GM13977 (cell line): Measurements from ENCODE around the gene CDC6.
A peak's percentile ranks its signal among the peaks of the same experiment; 100 is the strongest.

Experiments used
- DNase-seq: peaks from one replicate; pipeline ENCODE4 v3.0.0; 2012; ENCODE audit warnings: low spot score
- CTCF ChIP-seq: IDR thresholded peaks from 2 replicates; pipeline ENCODE4 v1.5.1; 2012; ENCODE audit warnings: mild to moderate bottlenecking, control low read depth; ENCODE audit not compliant: insufficient read depth; ENCODE audit errors: extremely low read depth, missing control alignments
- in situ Hi-C: fragments of 300-500 bp; cut with MboI; formaldehyde crosslinking; loops from one replicate; pipeline ENCODE4 v1.12.0; 2022; ENCODE audit warnings: low sequenced_read_pairs, low pct_unique_long_range_greater_than_20kb, mixed read lengths, inconsistent platforms; ENCODE audit not compliant: unreplicated experiment

Gene CDC6

DNA sequence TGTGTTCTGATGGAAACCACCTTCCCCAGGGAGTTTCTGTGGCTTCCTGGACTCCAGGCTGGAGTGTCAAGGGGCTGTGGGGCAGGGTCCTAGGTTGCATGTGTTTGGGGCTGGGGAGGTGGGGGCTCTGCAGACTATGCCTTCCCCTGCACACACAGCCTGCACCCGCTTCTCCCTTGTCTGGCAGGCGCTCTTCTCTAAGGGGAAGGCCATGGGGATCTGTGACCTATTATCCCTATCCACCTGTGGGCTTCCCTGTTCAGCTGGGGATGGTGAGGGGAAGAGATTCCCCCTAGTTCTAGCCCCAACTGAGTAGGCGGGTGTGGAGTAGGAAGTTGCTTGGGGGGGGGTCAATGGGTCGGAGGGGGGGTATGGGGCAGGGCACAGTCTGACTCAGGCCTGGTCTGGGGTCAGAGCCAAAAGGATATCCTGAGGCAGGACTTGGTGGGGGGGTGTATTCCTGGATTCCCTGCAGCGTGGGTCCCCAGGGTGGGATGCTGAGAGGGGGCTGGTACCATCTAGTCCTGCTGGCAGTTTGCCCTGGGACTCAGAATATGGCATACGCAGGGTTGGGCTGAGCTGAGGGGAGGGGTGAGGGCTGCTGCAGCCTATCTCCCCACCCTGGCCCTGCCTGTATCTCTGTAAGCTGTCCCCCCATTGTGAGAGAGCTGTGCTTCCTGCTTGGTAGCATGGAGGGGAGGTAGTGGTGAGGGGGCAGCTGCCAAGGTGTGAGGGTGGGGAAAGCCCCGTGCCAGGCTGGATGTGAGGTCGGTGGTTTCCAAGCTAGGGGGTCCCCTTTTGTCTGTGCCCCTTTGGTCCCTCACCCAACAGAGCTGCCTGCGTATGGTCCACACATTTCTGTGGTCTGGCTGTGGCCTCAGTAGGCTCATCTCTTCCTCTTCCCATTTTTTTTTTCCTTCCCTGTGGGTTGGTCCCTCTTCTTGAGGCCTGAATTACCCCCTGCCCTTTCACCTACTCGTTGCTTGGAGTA lies 36.0 kb downstream of the CDC6 start:
- in situ Hi-C loops: no loop called here
- no peak for DNase-seq
- no peak for TF ChIP-seq CTCF

- in situ Hi-C loops: no loop called here
- no peak for TF ChIP-seq CTCF
- DNase-seq: peak; percentile 79
These were observed 37.7 kb downstream of the CDC6 start for GRCh38 chr17:40325156-40326013.

- peak; percentile 64 for DNase-seq
- in situ Hi-C loops: no loop called here
- TF ChIP-seq CTCF: no peak
These were observed 38.5 kb downstream of the CDC6 start for GRCh38 chr17:40326014-40326831.

DNA sequence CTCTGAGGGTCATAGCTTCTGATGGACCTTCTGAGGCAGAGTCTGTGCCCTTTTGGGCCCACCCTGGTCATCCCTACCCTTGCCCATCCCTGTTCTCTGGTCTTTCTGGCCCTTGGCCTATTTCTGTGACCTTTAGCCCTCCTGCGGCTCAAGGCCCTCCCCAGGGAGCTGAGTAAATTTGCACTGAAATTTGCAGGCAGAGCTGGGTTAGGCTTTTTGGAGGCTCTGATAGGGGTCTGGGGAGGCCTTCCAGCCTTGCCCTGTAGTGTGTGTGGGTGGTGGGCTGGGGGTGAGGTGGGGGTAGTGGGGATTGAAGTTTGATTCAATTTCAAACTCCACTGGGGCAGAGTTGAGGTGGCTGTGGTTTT lies 39.1 kb downstream of the CDC6 start:
- no peak for DNase-seq
- no peak for TF ChIP-seq CTCF
- in situ Hi-C loops: no loop called here

- DNase-seq: no peak
- in situ Hi-C loops: no loop called here
- TF ChIP-seq CTCF: no peak
These were observed 39.6 kb downstream of the CDC6 start for GRCh38 chr17:40327244-40327729.
